GM12891 (cell line): ENCODE measurements around the gene TBATA.

ENCODE experiments used
- POLR2A ChIP-seq: IDR thresholded peaks from 2 replicates; pipeline ENCODE4 v1.6.1; 2011; ENCODE audit warnings: low read depth, low read length, control low read depth
- POLR2AphosphoS5 ChIP-seq: IDR thresholded peaks from 2 replicates; pipeline ENCODE4 v1.6.1; 2011; ENCODE audit warnings: low read depth, low read length, control low read depth
- POU2F2 ChIP-seq: IDR thresholded peaks from 2 replicates; pipeline ENCODE4 v1.6.1; 2011; ENCODE audit warnings: low read depth, mild to moderate bottlenecking, control low read depth, low read length, moderate library complexity
- TAF1 ChIP-seq: IDR thresholded peaks from 2 replicates; pipeline ENCODE4 v1.6.1; 2011; ENCODE audit warnings: low read depth, low read length, control low read depth

DNA sequence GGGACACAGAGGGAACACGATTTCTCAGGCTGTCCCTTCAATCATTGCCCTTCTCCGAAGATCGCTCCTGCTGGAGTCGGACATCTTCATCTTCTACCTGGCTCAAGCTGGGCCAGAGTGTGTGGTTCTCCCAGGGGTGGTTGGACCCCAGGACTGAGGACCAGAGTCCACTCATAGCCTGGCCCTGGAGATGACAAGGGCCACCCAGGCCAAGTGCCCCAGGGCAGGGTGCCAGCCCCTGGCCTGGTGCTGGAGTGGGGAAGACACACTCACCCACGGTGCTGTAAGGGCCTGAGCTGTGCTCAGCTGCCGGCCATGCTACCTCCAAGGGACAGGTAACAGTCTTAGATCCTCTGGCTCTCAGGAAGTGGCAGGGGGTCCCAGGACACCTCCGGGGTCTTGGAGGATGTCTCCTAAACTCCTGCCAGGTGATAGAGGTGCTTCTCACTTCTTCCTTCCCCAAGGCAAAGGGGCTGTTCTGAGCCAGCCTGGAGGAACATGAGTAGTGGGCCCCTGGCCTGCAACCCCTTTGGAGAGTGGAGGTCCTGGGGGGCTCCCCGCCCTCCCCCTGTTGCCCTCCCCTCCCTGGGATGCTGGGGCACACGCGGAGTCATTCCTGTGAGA, 23.3 kb downstream of the TBATA start:
- TF ChIP-seq POLR2AphosphoS5 (no peak), POLR2A (no peak), POU2F2 (no peak), TAF1 (no peak)
